Stimulated activated CD8-positive, alpha-beta memory T cell treated with anti-CD3 and anti-CD28 coated beads, Interleukin-15, amount 100 ng/mL, for 1 hour (primary cell): ENCODE results near the gene ZFP90.
"Not testable (repeated sequence)": the region's sequence is repeated elsewhere in the genome, so short reads cannot be mapped to it uniquely, and the experiment has no call there.

ENCODE experiments used
- DNase-seq: peaks from one replicate; pipeline ENCODE4 v3.0.0-alpha.2; 2020; ENCODE audit warnings: low read depth

ZFP90 gene

GRCh38 chr16:68538880-68539701 is at the start of gene ZFP90:
ZFP90 (plus strand) TSS chr16:68539291; CDS start chr16:68539793, 502 bp downstream.
- peak; percentile 57 for DNase-seq

GRCh38 chr16:68490358-68490757 is 48.7 kb upstream of the ZFP90 start:
- DNase-seq, result no peak

GRCh38 chr16:68490829-68491575 is 48.1 kb upstream of the ZFP90 start:
- DNase-seq, result no peak

- no peak for DNase-seq
These were observed 47.5 kb upstream of the ZFP90 start for GRCh38 chr16:68491576-68491950.

GRCh38 chr16:68492151-68492542 is 46.9 kb upstream of the ZFP90 start:
- no peak for DNase-seq

GRCh38 chr16:68492543-68493411 is 46.3 kb upstream of the ZFP90 start:
- DNase-seq, result no peak

- no peak for DNase-seq
These were observed 45.5 kb upstream of the ZFP90 start for GRCh38 chr16:68493412-68494070.

GRCh38 chr16:68494261-68494660 is 44.8 kb upstream of the ZFP90 start:
- DNase-seq, result not testable (repeated sequence)

GRCh38 chr16:68496689-68497088 is 42.4 kb upstream of the ZFP90 start:
- no peak for DNase-seq

GRCh38 chr16:68499006-68499405 is 40.1 kb upstream of the ZFP90 start:
- no peak for DNase-seq

- no peak for DNase-seq
These were observed 35.8 kb upstream of the ZFP90 start for GRCh38 chr16:68503334-68503733.

- no peak for DNase-seq
These were observed 35.0 kb upstream of the ZFP90 start for GRCh38 chr16:68504066-68504465.

GRCh38 chr16:68506331-68507053 is 32.6 kb upstream of the ZFP90 start:
- DNase-seq, result no peak

GRCh38 chr16:68508013-68508412 is 31.1 kb upstream of the ZFP90 start:
- no peak for DNase-seq

- DNase-seq, result no peak
These were observed 30.4 kb upstream of the ZFP90 start for GRCh38 chr16:68508641-68509240.

- no peak for DNase-seq
These were observed 29.7 kb upstream of the ZFP90 start for GRCh38 chr16:68509381-68509780.

GRCh38 chr16:68510775-68511174 is 28.3 kb upstream of the ZFP90 start:
- DNase-seq, result no peak

- no peak for DNase-seq
These were observed 26.9 kb upstream of the ZFP90 start for GRCh38 chr16:68512183-68512582.

GRCh38 chr16:68512742-68513141 is 26.3 kb upstream of the ZFP90 start:
- no peak for DNase-seq

- no peak for DNase-seq
These were observed 24.6 kb upstream of the ZFP90 start for GRCh38 chr16:68514511-68514910.
